ENCODE measurements around the gene SERPIND1.

- TF ChIP-seq CTCF (IDR thresholded peaks at IDR 0.05 in 4 of 5, conservative IDR thresholded peaks at IDR 0.05 in 1 of 5), result no peak
- no peak for TF ChIP-seq POLR2A (IDR thresholded peaks at IDR 0.05)
Observed at GRCh38 chr22:20745119-20745518, 28.8 kb upstream of the SERPIND1 start.
